22Rv1 (cell line): ENCODE measurements around the gene KRTAP5-1.

ENCODE experiments used
- H3K27ac ChIP-seq: fragments of 450-650 bp; 2 replicates; pipeline ENCODE4 v1.5.1; 2017
- ZFX ChIP-seq: fragments of 450-650 bp; IDR thresholded peaks from 2 replicates; pipeline ENCODE4 v1.6.1; 2017; ENCODE audit warnings: antibody characterized with exemption, borderline replicate concordance
- TF ChIP-seq, protein P1 (sequence below): fragments of 450-650 bp; IDR thresholded peaks from 2 replicates; pipeline ENCODE4 v1.5.1; 2017; ENCODE audit warnings: mild to moderate bottlenecking

KRTAP5-1 gene

DNA sequence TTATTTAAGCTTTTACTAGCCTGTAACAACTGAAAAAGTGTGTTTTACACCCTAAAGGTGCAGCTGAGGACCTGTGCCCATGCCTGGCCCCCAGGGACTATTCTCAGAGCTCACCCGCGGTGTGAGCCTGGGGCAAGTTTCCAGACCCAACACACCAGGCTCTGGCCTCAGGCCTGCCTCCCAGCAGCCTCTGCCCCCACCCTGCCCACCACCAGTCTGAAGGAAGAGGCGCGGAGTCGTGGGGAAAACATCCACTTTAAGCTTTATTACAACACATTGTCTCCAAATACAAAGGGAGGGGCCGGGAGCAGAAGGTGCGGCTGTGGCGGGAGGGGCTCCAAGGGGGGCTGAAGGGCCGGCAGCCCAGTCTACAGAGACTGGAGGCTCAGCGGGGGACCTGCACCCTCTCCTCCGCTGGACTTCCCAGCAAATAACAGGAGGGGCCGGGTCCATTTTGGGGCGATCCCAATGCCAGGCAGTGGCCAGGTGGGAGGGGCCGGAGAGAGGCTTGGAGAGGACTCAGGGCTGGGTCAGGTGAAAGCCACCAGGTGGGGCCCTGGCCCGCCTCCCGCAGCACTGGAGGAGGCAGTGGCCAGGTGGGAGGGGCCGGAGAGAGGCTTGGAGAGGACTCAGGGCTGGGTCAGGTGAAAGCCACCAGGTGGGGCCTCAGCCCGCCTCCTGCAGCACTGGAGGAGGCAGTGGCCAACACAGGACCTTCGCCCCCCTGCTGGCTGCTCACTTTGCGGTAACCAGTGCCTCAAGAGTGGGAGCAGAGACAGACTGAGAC is 31.1 kb downstream of the KRTAP5-1 start:
- no peak for TF ChIP-seq ZFX
- TF ChIP-seq, protein P1, sequence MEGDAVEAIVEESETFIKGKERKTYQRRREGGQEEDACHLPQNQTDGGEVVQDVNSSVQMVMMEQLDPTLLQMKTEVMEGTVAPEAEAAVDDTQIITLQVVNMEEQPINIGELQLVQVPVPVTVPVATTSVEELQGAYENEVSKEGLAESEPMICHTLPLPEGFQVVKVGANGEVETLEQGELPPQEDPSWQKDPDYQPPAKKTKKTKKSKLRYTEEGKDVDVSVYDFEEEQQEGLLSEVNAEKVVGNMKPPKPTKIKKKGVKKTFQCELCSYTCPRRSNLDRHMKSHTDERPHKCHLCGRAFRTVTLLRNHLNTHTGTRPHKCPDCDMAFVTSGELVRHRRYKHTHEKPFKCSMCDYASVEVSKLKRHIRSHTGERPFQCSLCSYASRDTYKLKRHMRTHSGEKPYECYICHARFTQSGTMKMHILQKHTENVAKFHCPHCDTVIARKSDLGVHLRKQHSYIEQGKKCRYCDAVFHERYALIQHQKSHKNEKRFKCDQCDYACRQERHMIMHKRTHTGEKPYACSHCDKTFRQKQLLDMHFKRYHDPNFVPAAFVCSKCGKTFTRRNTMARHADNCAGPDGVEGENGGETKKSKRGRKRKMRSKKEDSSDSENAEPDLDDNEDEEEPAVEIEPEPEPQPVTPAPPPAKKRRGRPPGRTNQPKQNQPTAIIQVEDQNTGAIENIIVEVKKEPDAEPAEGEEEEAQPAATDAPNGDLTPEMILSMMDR: peak; percentile 31

DNA sequence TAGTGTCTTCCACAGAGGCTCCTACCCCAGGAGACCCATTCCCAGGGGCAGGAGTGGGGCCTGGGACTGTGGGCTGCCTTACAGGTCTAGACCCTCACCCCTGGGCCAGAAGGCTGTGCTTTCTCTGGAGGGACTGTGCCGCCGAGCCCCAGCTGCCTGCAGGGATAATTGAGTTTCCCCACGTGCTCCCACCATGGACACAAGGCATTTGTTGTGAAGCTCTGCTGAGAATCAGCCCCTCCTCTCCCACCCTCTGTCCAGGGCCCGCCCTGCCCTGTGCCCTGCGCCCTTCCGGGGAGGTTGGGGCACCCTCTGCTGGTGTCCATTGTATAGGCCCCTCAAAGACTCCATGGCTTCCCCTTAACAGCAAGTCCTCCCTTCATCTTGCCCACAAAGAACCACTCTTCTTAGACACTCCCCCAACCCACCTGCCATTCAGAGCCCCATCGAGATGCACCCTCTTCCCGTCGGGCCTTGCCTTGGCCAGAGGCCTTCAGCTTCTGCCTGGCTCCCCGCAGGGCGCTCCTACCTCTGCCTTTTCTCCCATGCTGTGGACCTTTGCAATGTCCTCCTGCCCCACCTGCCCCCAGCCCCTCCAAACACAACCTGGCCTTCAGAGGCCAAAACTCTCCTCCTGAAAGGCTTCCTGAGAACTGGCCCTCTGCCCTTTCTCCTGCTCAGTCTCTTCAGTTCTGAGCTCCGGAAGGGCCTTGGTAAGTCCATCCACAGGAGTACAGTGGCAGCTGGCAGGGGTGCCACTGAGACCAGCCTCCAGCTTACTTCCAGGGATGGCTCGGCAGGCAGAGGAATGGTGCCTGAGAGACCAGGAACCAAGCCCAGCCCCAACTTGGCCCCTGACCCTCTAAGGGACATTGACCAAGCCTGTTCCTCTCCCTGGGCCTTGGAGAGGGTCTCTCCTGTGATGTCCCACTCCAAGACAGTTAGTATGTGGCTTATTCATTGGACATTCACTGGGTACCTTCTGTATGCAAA is 35.4 kb downstream of the KRTAP5-1 start:
- peak overlapping the region; percentile 61 for H3K27ac ChIP-seq
- TF ChIP-seq ZFX: no peak

More for the DNA sequence above, 31.1 kb downstream of the KRTAP5-1 start:
- H3K27ac ChIP-seq: no peak overlapping the region

DNA sequence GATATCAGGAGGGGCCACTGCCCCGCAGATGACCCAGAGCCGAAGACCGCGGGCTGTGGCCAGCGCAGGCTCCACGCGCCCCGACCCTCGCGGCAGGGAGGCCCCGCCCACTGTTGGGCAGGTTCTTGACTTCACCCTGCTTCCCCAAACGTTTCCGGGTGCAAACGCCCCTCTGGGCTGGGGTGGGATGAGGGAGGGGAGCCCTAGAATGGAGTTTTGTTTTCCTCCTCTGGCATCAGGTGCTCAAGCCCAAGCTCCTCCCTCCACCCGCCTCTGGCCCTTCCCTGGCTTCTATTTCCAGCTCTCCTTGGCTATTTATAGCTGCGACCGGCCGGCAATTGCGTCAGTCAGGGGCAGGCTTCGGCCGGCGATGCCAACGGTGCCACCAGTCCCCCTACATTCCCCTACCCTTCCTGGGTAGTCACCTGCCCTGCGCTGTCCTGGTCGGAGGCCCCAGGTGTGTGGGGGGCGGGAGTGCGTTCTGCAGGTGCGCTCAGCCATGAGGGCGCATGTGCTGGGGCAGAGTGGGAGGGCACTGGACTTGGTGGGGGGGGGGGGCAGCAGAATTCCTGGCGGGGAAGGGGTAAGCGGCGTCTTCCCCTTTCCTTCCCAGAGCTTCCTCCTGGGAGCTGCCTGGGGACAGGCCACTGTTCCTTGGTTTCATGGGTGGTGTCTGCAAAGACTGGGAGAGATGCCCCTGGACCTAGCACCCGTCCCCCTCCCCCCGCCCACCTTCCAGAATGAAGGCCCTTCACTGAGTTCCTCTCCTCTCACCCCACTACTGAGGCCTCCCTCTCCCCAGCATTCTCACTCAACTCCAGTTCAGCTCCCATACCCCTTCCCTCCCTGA is 36.6 kb downstream of the KRTAP5-1 start:
- H3K27ac ChIP-seq: peak overlapping the region; percentile 61
- TF ChIP-seq, protein P1: no peak
- no peak for TF ChIP-seq ZFX

DNA sequence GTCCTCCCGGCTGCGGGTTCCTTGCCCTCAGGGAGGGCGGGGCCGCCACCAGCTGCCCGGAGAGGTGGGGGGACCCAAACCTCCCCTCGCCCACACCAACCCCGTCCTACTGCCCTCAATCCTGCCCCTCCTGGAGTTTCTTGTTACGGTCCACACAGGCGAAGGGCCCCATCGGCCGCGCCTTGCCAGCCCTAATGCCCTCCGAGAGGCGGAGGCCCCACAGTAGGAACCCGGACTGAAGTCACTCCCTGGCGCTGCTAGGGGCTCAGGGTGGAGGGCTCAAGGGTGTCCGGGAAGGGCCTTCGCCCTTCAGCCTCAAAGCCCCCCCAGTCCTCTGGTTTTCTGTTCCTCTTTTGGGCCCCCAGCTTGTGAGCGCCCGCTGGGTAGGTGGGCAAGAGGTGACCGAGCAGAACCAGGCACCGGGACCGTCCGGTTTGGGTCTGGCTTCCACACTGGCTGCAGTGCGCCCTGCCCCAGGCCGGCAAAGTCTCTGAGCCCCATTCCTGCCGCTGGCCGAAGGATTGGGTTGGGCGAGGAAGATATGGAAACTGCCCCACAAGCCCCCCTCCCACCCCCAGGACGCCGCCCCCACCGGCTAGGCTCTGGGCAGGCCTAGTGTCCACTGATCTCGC is 37.5 kb downstream of the KRTAP5-1 start:
- TF ChIP-seq, protein P1: no peak
- TF ChIP-seq ZFX: no peak
- peak overlapping the region; percentile 61 for H3K27ac ChIP-seq

DNA sequence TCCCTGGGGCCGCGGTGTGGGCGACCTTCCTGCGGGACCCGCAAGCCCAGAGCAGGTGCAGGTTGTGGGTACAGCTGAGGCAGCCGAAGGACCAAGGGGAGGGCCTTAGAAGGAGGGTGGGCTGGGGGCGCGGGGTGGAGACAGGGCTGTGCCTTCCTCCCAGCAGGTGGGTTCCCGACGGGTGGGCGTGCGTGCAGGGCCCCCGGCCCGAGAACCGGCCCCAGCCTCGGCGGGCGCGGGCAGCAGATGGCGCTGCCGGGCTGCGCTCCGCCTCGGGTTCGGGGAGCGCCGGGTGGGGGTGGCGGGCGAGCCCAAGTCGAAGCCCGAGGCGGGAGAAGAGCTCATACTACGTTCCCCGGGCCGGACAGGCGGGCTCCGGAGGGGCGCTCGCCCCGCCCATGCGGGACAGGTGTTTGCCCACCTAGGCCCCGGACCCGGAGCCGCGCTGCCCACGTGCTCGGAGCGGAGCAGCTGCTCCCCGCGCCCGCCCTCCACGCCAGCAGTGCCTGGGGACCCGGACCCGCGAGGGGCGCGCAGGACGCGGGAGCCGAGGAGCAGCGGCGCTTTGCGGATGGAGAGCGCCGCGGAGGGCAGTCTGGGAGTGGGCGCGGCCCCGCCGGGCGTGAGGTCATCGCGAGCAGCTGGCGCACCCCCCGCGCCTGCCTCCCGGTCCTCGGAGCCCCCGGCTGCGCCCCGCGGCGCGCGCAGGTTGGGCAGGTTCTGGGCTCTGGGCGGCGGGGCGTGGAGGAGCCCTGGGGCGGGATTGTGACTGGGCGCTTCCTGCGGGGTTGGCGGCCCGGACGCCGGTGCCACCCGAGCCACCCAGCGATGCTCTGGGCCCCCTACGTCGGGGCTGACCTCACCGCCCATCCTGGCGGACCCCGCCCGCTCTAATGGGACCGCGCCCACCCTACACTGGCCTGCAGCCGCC is 38.3 kb downstream of the KRTAP5-1 start:
- TF ChIP-seq ZFX: no peak
- TF ChIP-seq, protein P1: peak; percentile 90
- H3K27ac ChIP-seq: peak overlapping the region; percentile 61

DNA sequence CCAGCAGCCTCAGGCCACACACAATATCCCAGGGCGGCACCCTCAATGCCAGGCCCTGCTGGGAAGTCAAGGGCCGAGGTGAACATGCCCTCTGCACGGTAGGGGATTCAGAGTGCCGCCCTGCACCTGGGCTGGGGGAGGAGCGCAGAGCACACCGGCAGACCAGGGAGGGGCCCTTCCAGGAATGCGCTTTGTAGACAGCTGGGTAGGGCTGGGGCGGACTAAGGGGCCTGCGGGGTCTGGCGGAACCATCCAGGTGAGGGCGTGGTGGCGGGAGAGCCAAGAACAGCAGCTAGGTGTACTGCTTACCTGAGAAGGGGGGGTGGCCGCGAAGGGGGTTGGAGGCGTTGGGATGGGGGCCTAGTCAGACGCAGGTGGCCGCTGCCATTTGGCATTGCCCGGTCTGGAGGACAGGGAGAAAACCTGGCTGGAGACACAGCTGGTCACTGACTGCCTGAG is 39.0 kb downstream of the KRTAP5-1 start:
- no peak overlapping the region for H3K27ac ChIP-seq

More for the DNA sequence above, 39.0 kb downstream of the KRTAP5-1 start:
- no peak for TF ChIP-seq ZFX
- TF ChIP-seq, protein P1: no peak
